ENCODE data around the gene FARS2.

- TF ChIP-seq EZH2phosphoT487 (IDR thresholded peaks at IDR 0.05; ENCODE audit: low read depth) (no peak), CTCF (IDR thresholded peaks at IDR 0.05; ENCODE audit: low read depth, low read length) (no peak)
These were observed 210.5 kb downstream of the FARS2 start for GRCh38 chr6:5471637-5472398.

Measured in OCI-LY3 (cell line).